Parathyroid adenoma (tissue), 2 donors: ENCODE results near the gene KNCN.

Experiments used
- H2AFZ ChIP-seq: fragments of 300-600 bp; sonication (generic); one replicate; pipeline ENCODE4 v1.7.0; 2017; ENCODE audit warnings: antibody characterized with exemption, mild to moderate bottlenecking
- H3K27ac ChIP-seq: fragments of 300-600 bp; sonication (generic); one replicate; pipeline ENCODE4 v1.7.0; 2017
- H3K27me3 ChIP-seq: fragments of 300-600 bp; sonication (generic); one replicate; pipeline ENCODE4 v1.7.0; 2017; ENCODE audit warnings: low read length; ENCODE audit not compliant: control insufficient read depth, insufficient read depth
- H3K36me3 ChIP-seq: fragments of 300-600 bp; sonication (generic); one replicate; pipeline ENCODE4 v1.7.0; 2017; ENCODE audit warnings: low read length; ENCODE audit not compliant: control insufficient read depth, insufficient read depth
- H3K4me1 ChIP-seq: fragments of 300-600 bp; sonication (generic); one replicate; pipeline ENCODE4 v1.7.0; 2017; ENCODE audit warnings: control low read depth
- H3K4me2 ChIP-seq: fragments of 300-600 bp; sonication (generic); one replicate; pipeline ENCODE4 v1.7.0; 2017; ENCODE audit warnings: low read length
- H3K4me3 ChIP-seq: fragments of 300-600 bp; sonication (generic); one replicate; pipeline ENCODE4 v1.7.0; 2017; ENCODE audit warnings: low read depth, low read length
- H3K79me2 ChIP-seq: fragments of 300-600 bp; sonication (generic); one replicate; pipeline ENCODE4 v1.7.0; 2017; ENCODE audit warnings: control low read depth
- H3K9ac ChIP-seq: fragments of 300-600 bp; sonication (generic); one replicate; pipeline ENCODE4 v1.7.0; 2017; ENCODE audit warnings: mild to moderate bottlenecking
- H3K9me3 ChIP-seq: fragments of 300-600 bp; sonication (generic); one replicate; pipeline ENCODE4 v1.7.0; 2017; ENCODE audit warnings: low read length; ENCODE audit not compliant: control insufficient read depth
- CTCF ChIP-seq: fragments of 300-600 bp; sonication (generic); IDR thresholded peaks from one replicate; pipeline ENCODE4 v1.7.0; 2017; ENCODE audit warnings: antibody characterized with exemption, mild to moderate bottlenecking
- donor health status: primary hyperparathyroidism.

Gene KNCN

DNA sequence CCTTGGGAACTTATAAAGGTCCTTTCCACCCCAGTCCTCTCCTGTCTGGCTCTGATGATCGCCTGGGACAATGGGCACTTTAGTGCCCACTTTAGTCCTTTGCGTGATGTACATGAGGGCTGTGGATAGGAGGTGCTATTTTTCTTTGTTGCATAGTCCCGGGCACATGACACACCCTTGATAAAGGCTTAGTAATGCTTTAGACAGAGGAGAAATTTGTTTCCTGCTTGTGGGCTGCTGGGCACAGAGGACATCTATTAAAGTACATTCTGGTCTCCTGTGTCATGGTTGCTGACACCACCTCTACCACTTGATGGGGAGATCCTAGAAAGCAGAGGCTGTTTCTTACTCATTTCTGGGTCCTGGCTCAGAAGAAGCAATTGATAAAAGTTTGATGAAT, 5.4 kb upstream of the KNCN start:
- no peak overlapping the region for H3K4me2 ChIP-seq
- no peak overlapping the region for H2AFZ ChIP-seq
- H3K9me3 ChIP-seq: no peaks in the 10 kb centered on the region
- no peaks in the 10 kb centered on the region for H3K4me1 ChIP-seq
- H3K27ac ChIP-seq: no peak overlapping the region
- H3K36me3 ChIP-seq: no peaks in the 10 kb centered on the region
- H3K79me2 ChIP-seq: no peaks in the 10 kb centered on the region
- no peak overlapping the region for H3K4me3 ChIP-seq
- no peak overlapping the region for H3K9ac ChIP-seq
- TF ChIP-seq CTCF: no peak
- no peaks in the 10 kb centered on the region for H3K27me3 ChIP-seq

DNA sequence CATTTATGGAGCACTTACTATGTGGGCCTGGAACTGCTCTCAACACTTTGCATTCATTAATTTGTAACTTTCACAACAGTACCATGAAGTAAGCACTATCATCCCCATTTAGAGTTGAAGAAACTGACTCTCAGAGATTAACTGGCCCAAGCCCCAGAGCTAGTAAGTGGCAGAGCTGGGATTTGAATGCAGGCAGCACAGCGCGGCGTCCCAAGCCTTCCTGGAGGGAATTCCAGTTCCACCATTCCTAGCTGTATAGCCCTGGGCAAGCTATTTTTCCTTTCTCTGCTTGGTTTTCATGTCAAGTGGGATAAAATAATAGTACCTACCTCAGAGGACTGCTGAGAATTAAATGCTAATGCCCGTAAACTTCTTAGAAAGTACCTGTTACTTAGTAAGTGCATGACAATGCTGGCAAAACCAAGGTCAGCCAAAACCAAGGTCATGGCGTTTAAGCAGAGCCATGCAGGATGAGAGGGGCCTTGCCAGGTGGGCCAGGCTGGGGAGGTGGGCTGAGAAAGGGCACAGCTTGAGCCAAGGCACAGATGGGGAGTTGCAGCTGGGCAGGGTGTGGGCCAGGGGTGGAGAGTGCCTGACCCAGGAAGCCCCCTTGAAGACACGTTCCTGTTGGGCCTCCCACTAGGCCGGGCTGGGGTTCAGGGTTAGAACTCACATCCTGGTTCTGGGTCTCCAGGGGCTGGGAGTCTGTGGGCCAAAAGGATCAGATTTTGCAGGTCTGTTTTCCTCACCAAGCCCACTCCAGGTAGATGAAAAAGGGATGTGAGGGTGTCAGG, 4.6 kb upstream of the KNCN start:
- Histone ChIP-seq H3K79me2 (no peaks in the 10 kb centered on the region), H3K27me3 (no peaks in the 10 kb centered on the region), H2AFZ (no peak overlapping the region), H3K27ac (no peak overlapping the region), H3K4me1 (no peaks in the 10 kb centered on the region), H3K9ac (no peak overlapping the region), H3K4me2 (no peak overlapping the region), H3K4me3 (no peak overlapping the region), H3K36me3 (no peaks in the 10 kb centered on the region), H3K9me3 (no peaks in the 10 kb centered on the region)
- TF ChIP-seq CTCF: no peak

- TF ChIP-seq CTCF: no peak
- H3K4me1 ChIP-seq: no peaks in the 10 kb centered on the region
- no peaks in the 10 kb centered on the region for H3K27me3 ChIP-seq
- H3K9me3 ChIP-seq: no peaks in the 10 kb centered on the region
- no peaks in the 10 kb centered on the region for H3K36me3 ChIP-seq
- H3K4me3 ChIP-seq: no peak overlapping the region
- no peak overlapping the region for H3K4me2 ChIP-seq
- no peaks in the 10 kb centered on the region for H3K79me2 ChIP-seq
- no peak overlapping the region for H2AFZ ChIP-seq
- no peak overlapping the region for H3K9ac ChIP-seq
- no peak overlapping the region for H3K27ac ChIP-seq
These were observed 3.3 kb upstream of the KNCN start for GRCh38 chr1:46554597-46555381.

DNA sequence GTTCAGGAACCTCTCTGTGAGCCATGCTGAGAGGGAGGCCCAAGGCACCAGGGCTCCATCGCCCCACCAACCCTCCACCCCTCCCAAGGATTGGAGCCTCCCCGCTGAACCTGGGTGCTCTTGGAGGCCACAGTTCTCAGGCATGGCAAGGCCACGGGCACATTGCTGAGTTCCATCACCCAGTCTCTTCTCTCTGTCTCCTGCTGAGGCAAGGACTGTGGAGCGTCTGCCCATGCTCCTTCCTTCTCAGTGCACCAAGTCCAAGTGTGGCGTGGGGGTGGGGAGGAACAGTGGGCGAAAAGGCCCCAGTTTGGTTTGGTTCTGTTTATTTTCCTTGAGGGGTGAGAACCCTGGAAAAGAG, 2.8 kb upstream of the KNCN start:
- Histone ChIP-seq H2AFZ (no peak overlapping the region), H3K9me3 (no peaks in the 10 kb centered on the region), H3K4me2 (no peak overlapping the region), H3K27me3 (no peaks in the 10 kb centered on the region), H3K36me3 (no peaks in the 10 kb centered on the region), H3K9ac (no peak overlapping the region), H3K4me1 (no peaks in the 10 kb centered on the region), H3K4me3 (no peak overlapping the region), H3K79me2 (no peaks in the 10 kb centered on the region), H3K27ac (no peak overlapping the region)
- no peak for TF ChIP-seq CTCF
